Nephron (organoid): ENCODE data around the gene WDR5B.

Experiments used
- H3K27ac Mint-ChIP-seq, 3 experiments: 2 replicates each; pipeline ENCODE4 v1.8.0; 2020; ENCODE audit warnings: mixed read lengths in 3 of 3, mild to moderate bottlenecking in 2 of 3, moderate library complexity in 1 of 3
- H3K27me3 Mint-ChIP-seq: 2 replicates; pipeline ENCODE4 v1.8.0; 2021; ENCODE audit warnings: low read depth, mild to moderate bottlenecking, moderate library complexity, mixed read lengths
- H3K36me3 Mint-ChIP-seq: 2 replicates; pipeline ENCODE4 v1.8.0; 2020; ENCODE audit warnings: low read depth, mixed read lengths
- H3K4me1 Mint-ChIP-seq: 2 replicates; pipeline ENCODE4 v1.8.0; 2020; ENCODE audit warnings: mixed read lengths
- H3K4me3 Mint-ChIP-seq, 3 experiments: 2 replicates each; pipeline ENCODE4 v1.8.0; 2020; ENCODE audit warnings: mild to moderate bottlenecking in 3 of 3, mixed read lengths in 3 of 3, moderate library complexity in 2 of 3
- H3K9me3 Mint-ChIP-seq: 2 replicates; pipeline ENCODE4 v1.8.0; 2020; ENCODE audit warnings: mixed read lengths
- CTCF ChIP-seq, 3 experiments: fragments of 200-600 bp; sonication (generic); IDR thresholded peaks; one replicate each; pipeline ENCODE4 v1.5.0; 2021; ENCODE audit warnings: antibody characterized with exemption in 3 of 3; ENCODE audit not compliant: unreplicated experiment in 3 of 3

The WDR5B gene

GRCh38 chr3:122415762-122416654 lies at the start of gene WDR5B:
Gene WDR5B (minus strand): TSS chr3:122416062. CDS start chr3:122415528, 534 bp downstream.
- Mint-ChIP-seq H3K4me1 (peaks cover 46% of the 10 kb centered on the region), H3K27me3 (no peaks in the 10 kb centered on the region), H3K9me3 (no peaks in the 10 kb centered on the region), H3K4me3 (peak within 1 kb of the TSS; percentile 96 to 100 (median 98)), H3K27ac (peak within 1 kb of the TSS; percentile 99 to 100 (median 99)), H3K36me3 (peaks cover 11% of the 10 kb centered on the region)
- no peak for TF ChIP-seq CTCF (IDR thresholded peaks at IDR 0.05; ENCODE audit: unreplicated experiment in 3 of 3)

GRCh38 chr3:122464659-122465058 lies 48.8 kb upstream of the WDR5B start:
- Mint-ChIP-seq H3K9me3 (no peaks in the 10 kb centered on the region), H3K36me3 (peaks cover 46% of the 10 kb centered on the region), H3K4me3 (no peak overlapping the region), H3K27me3 (no peaks in the 10 kb centered on the region), H3K27ac (no peak overlapping the region), H3K4me1 (peaks cover 15% of the 10 kb centered on the region)
- no peak for TF ChIP-seq CTCF (IDR thresholded peaks at IDR 0.05; ENCODE audit: unreplicated experiment in 3 of 3)

- no peaks in the 10 kb centered on the region for H3K9me3 Mint-ChIP-seq
- no peak overlapping the region for H3K27ac Mint-ChIP-seq
- TF ChIP-seq CTCF (IDR thresholded peaks at IDR 0.05; ENCODE audit: unreplicated experiment in 3 of 3), result no peak
- no peaks in the 10 kb centered on the region for H3K27me3 Mint-ChIP-seq
- no peaks in the 10 kb centered on the region for H3K4me1 Mint-ChIP-seq
- no peak overlapping the region for H3K4me3 Mint-ChIP-seq
- H3K36me3 Mint-ChIP-seq, result peaks cover 59% of the 10 kb centered on the region
These were observed 46.5 kb upstream of the WDR5B start for GRCh38 chr3:122462406-122462805.

GRCh38 chr3:122461806-122462205 lies 45.9 kb upstream of the WDR5B start:
- Mint-ChIP-seq H3K27me3 (no peaks in the 10 kb centered on the region), H3K4me3 (no peak overlapping the region), H3K36me3 (peaks cover 56% of the 10 kb centered on the region), H3K27ac (no peak overlapping the region), H3K9me3 (no peaks in the 10 kb centered on the region), H3K4me1 (no peaks in the 10 kb centered on the region)
- no peak for TF ChIP-seq CTCF (IDR thresholded peaks at IDR 0.05; ENCODE audit: unreplicated experiment in 3 of 3)

- peak; percentile 30 to 54 (median 42) for TF ChIP-seq CTCF (IDR thresholded peaks at IDR 0.05; ENCODE audit: unreplicated experiment in 3 of 3)
- Mint-ChIP-seq H3K36me3 (peaks cover 52% of the 10 kb centered on the region), H3K9me3 (no peaks in the 10 kb centered on the region), H3K27me3 (no peaks in the 10 kb centered on the region), H3K27ac (peak overlapping the region in 2 of 3 experiments; percentile 2 to 20), H3K4me3 (no peak overlapping the region), H3K4me1 (no peaks in the 10 kb centered on the region)
These were observed 43.1 kb upstream of the WDR5B start for GRCh38 chr3:122458992-122459391.

GRCh38 chr3:122457706-122458105 lies 41.8 kb upstream of the WDR5B start:
- no peak overlapping the region for H3K4me3 Mint-ChIP-seq

More at GRCh38 chr3:122457706-122458105, 41.8 kb upstream of the WDR5B start:
- no peaks in the 10 kb centered on the region for H3K4me1 Mint-ChIP-seq
- H3K27ac Mint-ChIP-seq, result no peak overlapping the region
- no peaks in the 10 kb centered on the region for H3K9me3 Mint-ChIP-seq
- H3K27me3 Mint-ChIP-seq, result no peaks in the 10 kb centered on the region
- H3K36me3 Mint-ChIP-seq, result peaks cover 47% of the 10 kb centered on the region
- no peak for TF ChIP-seq CTCF (IDR thresholded peaks at IDR 0.05; ENCODE audit: unreplicated experiment in 3 of 3)
